ENCODE results near the gene TENT4B. TPM values are rescaled to one million over a fixed set of nuclear protein-coding genes. Genes with fewer than 3 reads are reported as not detected.

TENT4B gene
- total RNA-seq, 8 experiments from 2014 or later: 8.4 to 19.8 (median 10.1) TPM

GRCh38 chr16:50275098-50275415, 122.0 kb downstream of the TENT4B start:
- in situ Hi-C loops (cut with MboI; ENCODE audit: low pct_unique_long_range_greater_than_20kb in 2 of 9, low sequenced_read_pairs in 9 of 9, unreplicated experiment in 9 of 9): no loop called here
- WGBS, 10 experiments: 100% methylated on average over 1 of the region's 3 CpGs; no CpG with 5 or more reads in 8 of the 10 experiments

DNA sequence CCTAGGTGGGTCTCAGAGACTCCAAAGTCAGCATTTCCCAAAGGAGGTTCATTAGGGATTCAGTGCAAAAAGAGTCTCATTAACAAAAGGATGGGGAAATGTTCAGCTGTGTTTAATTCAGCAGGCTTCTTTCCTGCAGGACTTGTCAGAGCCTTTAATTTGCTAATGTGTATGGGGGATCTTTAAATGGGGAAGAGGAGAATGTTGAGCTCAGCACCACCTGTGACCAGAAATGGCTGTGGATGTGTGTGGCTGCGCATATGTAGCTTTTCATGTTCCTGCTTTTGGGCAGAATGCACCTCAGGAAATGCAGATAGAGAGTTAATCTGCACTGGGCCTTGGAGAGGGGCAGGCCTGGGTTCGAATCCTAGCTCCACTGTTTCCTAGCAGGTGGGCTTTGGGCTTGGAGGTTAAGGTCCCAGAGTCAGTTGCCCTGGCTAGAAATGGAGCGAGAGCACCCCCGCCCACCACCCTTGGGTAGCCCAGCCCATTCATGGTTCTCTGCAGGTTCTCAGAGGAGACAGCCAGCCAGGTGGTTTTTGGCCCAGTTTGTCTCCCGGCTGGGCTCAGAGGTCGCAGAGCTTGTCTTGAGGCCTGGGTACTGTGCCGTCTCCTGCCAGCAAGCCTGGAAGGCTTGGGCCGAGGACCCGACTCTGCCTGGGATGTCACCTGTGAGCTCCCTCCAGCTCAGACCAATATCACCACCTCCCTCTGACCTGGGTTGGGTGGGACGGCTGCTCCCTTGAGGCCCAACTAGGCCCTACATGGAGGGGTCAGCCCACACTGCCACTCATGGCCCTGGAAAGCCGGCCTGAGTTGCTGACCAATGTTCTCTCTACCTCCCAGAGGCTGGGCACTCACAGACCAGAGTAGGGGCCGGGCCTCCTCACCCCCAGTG, 122.6 kb downstream of the TENT4B start:
- in situ Hi-C loops (cut with MboI; ENCODE audit: low pct_unique_long_range_greater_than_20kb in 2 of 9, low sequenced_read_pairs in 9 of 9, unreplicated experiment in 9 of 9): no loop called here
- 40 to 100% (median 95%) methylated on average over 1 to 4 of the region's 12 CpGs; no CpG with 5 or more reads in 3 of the 10 experiments for WGBS, 10 experiments
- ATAC-seq (replicated peaks in 6 of 8): no peak
- Histone ChIP-seq H3K27ac (no peak overlapping the region), H3K4me3 (no peak overlapping the region), H3K4me1 (replicated peaks in 1 of 2) (no peaks in the 10 kb centered on the region)

More at GRCh38 chr16:50275098-50275415, 122.0 kb downstream of the TENT4B start:
- H3K4me3 ChIP-seq: no peak overlapping the region
- no peak overlapping the region for H3K27ac ChIP-seq
- no peak for ATAC-seq (replicated peaks in 6 of 8)
- H3K4me1 ChIP-seq (replicated peaks in 1 of 2): no peaks in the 10 kb centered on the region

DNA sequence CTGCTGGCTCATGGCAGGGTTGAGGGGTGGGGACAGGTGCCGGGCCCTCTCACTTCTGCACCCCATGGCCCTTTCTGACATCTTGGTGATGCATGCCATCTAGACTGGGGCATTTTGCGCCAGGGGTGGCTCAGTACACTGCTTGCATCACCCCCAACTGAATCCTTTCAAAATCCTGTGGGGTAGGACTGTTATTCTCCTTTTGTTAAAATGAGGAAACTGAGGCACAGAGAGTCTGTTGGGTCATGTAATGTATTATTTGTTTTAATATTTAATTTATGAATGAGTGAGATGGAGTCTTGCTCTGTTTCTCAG, 123.2 kb downstream of the TENT4B start:
- WGBS, 10 experiments: 92 to 100% (median 94%) methylated on average over 1 to 2 of the region's 2 CpGs; no CpG with 5 or more reads in 7 of the 10 experiments
- H3K4me3 ChIP-seq: no peak overlapping the region
- no peak overlapping the region for H3K27ac ChIP-seq
- no peak for ATAC-seq (replicated peaks in 6 of 8)
- no peaks in the 10 kb centered on the region for H3K4me1 ChIP-seq (replicated peaks in 1 of 2)
- in situ Hi-C loops (cut with MboI; ENCODE audit: low pct_unique_long_range_greater_than_20kb in 2 of 9, low sequenced_read_pairs in 9 of 9, unreplicated experiment in 9 of 9): no loop called here

- no peaks in the 10 kb centered on the region for H3K4me1 ChIP-seq (replicated peaks in 1 of 2)
- in situ Hi-C loops (cut with MboI; ENCODE audit: low pct_unique_long_range_greater_than_20kb in 2 of 9, low sequenced_read_pairs in 9 of 9, unreplicated experiment in 9 of 9): no loop called here
- no peak for ATAC-seq (replicated peaks in 6 of 8)
- no peak overlapping the region for H3K27ac ChIP-seq
- 88 to 100% (median 95%) methylated on average over 1 to 4 of the region's 4 CpGs for WGBS, 10 experiments
- H3K4me3 ChIP-seq: no peak overlapping the region
Measured at GRCh38 chr16:50276801-50277555, 123.9 kb downstream of the TENT4B start.

- Histone ChIP-seq H3K4me1 (replicated peaks in 1 of 2) (no peaks in the 10 kb centered on the region), H3K27ac (no peak overlapping the region), H3K4me3 (no peak overlapping the region)
- in situ Hi-C loops (cut with MboI; ENCODE audit: low pct_unique_long_range_greater_than_20kb in 2 of 9, low sequenced_read_pairs in 9 of 9, unreplicated experiment in 9 of 9): no loop called here
- WGBS, 10 experiments: 46 to 97% (median 80%) methylated on average over 1 to 3 of the region's 3 CpGs; no CpG with 5 or more reads in 2 of the 10 experiments
- ATAC-seq (replicated peaks in 6 of 8): no peak
Measured at GRCh38 chr16:50278251-50278650, 125.1 kb downstream of the TENT4B start.

DNA sequence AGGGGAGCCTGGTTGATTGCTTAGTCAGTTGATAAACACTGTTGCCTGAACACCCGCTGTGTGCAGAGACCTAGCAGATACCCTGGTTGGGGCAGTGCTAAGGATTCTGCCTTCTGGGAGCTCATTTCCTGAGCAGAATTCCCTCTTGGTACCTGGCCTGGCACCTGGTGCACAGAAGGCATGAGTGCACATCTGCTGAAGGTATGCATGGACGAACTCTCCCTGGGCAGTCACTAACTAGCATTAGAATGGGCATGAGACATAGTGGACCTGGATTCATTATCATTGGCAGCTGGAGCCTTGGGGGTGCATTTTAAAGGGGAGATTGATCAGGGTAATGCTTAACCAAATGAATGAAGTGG, 126.4 kb downstream of the TENT4B start:
- ATAC-seq (replicated peaks in 6 of 8): no peak
- WGBS, 10 experiments: 21 to 100% (median 40%) methylated on average over 1 to 2 of the region's 2 CpGs; no CpG with 5 or more reads in 5 of the 10 experiments
- H3K27ac ChIP-seq: no peak overlapping the region
- in situ Hi-C loops (cut with MboI; ENCODE audit: low pct_unique_long_range_greater_than_20kb in 2 of 9, low sequenced_read_pairs in 9 of 9, unreplicated experiment in 9 of 9): no loop called here
- no peaks in the 10 kb centered on the region for H3K4me1 ChIP-seq (replicated peaks in 1 of 2)
- H3K4me3 ChIP-seq: no peak overlapping the region

DNA sequence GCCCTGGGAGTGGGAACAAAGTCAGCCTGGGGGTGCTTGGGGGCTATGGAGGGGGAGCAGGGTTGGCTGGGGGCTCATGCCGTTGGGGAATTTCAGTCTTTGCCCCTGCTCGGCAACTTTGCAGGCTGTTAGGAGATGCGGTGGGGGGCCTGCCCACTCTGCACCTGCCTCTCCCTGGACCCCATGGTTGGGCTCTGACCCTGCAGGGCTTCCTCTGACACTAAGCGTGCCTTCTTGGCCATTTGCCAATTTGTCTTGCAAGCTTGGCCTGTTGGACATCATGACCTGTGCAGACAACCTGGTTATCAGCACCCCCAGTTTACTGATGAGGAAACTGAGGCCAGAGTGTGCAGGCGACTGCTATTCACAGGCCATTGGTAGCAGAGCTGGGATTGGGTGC, 127.8 kb downstream of the TENT4B start:
- Histone ChIP-seq H3K4me3 (no peak overlapping the region), H3K4me1 (replicated peaks in 1 of 2) (no peaks in the 10 kb centered on the region), H3K27ac (no peak overlapping the region)
- in situ Hi-C loops (cut with MboI; ENCODE audit: low pct_unique_long_range_greater_than_20kb in 2 of 9, low sequenced_read_pairs in 9 of 9, unreplicated experiment in 9 of 9): no loop called here
- ATAC-seq (replicated peaks in 6 of 8): no peak
- 100% methylated on average over 1 of the region's 5 CpGs; no CpG with 5 or more reads in 7 of the 10 experiments for WGBS, 10 experiments

Other genes with a start within 250 kb of the TENT4B start
- gene CNEP1R1, start 128.1 kb upstream of the TENT4B start, total RNA-seq: 10 to 100 TPM; 13.2 to 23.1 (median 14.7) TPM
- 10 to 100 TPM in 7 of 8 experiments, 1 to 10 TPM in 1; 8.4 to 20.3 (median 13.7) TPM for gene HEATR3, start 87.3 kb upstream of the TENT4B start, total RNA-seq
- 10 to 100 TPM in 2 of 8 experiments, 1 to 10 TPM in 6; 4.1 to 17.9 (median 7.5) TPM for gene ADCY7, start 113.2 kb downstream of the TENT4B start, total RNA-seq
- gene BRD7, start 215.7 kb downstream of the TENT4B start, total RNA-seq: 10 to 100 TPM; 32.5 to 85.4 (median 55.8) TPM

Measured in motor neuron (in vitro differentiated cells).